ENCODE measurements around the gene SDCCAG8.

DNA sequence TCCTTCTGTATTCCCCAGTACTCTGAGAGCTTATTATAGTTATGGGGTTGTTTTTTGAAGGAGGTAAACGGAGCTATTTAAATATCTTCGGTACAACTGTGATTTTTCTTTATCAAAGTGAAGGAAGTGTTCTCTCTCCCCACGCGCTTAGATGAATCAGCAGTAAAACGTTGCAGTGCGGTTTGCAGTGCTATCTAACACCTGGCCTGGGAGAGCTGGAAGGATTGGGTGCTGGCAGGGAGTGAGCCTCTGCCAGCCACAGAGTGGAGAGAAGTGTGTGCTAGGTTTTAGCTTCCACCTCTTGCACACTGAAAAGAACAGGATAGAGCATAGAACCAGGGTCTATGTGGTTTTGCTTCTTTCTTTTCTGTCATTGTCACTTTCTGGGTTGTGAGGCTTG lies 165.9 kb downstream of the SDCCAG8 start:
- TF ChIP-seq POLR2A (IDR thresholded peaks at IDR 0.05) (no peak), CTCF (IDR thresholded peaks at IDR 0.05) (no peak)
